GM18502 (cell line): ENCODE data around the gene ZBTB17.
"Not testable (repeated sequence)": the region's sequence is repeated elsewhere in the genome, so short reads cannot be mapped to it uniquely, and the experiment has no call there.

Source experiments
- ATAC-seq: cut with Tn5 transposase; IDR thresholded peaks from one replicate; pipeline ENCODE4 v1.9.1; 2021; ENCODE audit warnings: mild to moderate bottlenecking; ENCODE audit not compliant: unreplicated experiment, poor library complexity

Gene ZBTB17

DNA sequence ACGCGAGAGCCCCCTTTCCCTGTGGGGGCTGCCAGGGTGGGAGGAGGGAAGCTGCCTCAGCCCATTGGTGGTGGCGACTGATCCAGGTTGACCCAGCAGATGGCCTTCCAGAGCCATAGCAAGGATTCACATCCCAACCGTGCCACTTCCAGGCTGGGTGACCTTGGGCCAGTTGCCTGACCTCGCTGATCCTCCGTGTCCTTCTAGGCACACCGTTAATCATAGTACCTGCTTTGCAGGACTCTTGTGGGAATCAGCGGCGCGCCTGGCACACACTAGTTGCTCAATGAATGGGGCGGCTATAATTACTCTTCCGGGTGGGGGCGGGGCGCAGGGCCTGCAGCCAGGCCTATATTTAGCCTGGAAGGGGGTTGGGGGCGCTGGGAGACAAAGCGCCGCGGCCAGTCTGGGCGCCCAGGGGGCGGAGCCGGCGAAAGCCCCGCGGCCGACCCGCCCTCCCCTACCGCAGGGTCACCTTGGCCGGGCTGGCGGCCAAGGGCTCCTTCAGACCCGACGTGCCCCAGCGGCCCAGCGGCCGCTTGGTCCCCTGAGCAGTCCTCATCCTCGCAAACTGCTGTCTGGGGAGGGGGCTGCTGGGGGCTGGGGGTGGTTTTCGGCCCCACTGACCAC lies 36.8 kb upstream of the ZBTB17 start:
- no peak for ATAC-seq

DNA sequence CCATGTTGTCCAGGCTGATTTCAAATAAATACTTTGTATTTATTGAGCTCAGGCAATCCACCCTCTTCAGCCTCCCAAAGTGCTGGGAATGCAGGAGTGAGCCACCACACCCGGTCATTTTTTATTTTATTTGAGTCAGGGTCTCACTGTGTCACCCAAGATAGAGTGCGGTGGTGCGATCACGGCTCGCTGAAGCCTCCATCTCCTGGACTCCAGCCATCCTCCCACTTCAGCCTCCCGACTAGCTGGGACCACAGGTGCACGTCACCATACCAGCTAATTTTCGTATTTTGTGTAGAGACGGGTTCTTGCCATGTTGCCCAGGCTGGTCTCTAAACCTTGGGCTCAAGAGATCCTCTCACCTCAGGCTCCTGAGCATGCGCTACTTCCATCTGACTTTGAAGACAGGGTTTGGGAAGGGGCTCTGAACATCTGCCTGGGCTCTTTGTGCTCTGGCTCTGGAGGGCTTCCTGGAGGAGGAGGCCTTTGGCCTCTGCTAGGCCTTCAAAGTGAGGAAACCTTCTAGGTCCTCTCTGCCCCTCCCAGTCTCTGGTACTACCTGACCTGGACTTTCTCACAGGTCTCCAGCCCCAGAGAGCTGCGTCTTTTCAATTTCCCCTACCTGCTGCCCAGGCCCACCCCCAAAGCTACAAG lies 36.2 kb upstream of the ZBTB17 start:
- ATAC-seq = no peak

DNA sequence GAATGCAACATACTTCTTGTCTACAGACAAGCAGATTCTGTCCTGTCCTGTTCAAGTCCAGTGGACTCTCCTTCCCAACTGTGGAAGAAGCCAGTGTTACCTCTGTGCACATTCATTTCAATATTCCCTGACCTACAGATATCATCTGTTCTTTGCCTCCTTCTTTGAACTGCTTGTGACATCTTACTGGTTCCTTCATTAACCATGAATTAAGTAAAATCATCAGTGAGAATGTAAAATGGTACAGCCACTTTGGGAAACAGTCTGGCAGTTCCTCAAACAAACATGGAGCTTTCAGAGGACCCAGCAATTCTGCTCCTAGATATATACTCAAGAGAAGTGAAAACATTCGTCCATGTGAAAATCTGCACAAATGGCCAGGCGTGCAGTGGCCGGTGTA lies 34.9 kb upstream of the ZBTB17 start:
- no peak for ATAC-seq

DNA sequence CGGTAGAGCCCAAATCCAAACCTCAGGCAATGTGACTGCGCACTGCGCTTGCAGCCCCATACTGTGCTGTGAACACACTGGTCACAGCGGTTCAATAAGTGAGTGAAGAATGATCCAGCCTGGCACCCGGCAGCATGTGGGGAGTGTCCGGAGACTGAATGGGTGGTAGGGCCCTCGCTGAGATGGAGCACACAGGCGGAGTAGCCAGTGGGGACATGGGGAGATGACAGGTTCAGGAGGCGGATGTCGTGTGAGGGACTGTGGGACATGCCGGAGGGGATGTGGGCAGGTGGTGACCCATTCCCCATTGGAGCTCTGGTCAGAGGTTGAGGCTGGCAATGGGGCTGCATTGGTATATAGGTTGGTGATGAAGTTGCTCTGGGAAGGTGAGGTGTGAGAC lies 33.8 kb upstream of the ZBTB17 start:
- no peak for ATAC-seq

DNA sequence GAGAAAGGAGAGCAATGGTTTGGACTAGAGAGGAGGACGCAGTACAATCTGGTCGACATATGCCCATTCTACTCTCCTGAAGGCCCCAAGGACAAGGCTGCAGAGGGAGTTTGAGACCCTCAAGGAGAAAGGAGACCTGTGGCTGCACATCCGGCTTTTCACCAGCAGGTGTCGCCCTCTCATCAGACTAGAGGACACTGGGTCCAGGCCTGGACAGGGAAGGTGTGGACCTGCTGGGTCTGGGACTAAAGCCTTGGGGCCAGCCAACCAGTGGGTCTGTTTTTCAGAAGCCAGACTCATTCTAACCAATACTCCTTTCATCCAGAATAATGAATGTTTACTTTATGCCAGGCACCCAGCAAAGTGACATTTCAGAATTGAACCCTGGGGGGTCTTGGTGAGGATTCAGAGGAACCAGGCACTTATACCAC lies 33.1 kb upstream of the ZBTB17 start:
- ATAC-seq = no peak

DNA sequence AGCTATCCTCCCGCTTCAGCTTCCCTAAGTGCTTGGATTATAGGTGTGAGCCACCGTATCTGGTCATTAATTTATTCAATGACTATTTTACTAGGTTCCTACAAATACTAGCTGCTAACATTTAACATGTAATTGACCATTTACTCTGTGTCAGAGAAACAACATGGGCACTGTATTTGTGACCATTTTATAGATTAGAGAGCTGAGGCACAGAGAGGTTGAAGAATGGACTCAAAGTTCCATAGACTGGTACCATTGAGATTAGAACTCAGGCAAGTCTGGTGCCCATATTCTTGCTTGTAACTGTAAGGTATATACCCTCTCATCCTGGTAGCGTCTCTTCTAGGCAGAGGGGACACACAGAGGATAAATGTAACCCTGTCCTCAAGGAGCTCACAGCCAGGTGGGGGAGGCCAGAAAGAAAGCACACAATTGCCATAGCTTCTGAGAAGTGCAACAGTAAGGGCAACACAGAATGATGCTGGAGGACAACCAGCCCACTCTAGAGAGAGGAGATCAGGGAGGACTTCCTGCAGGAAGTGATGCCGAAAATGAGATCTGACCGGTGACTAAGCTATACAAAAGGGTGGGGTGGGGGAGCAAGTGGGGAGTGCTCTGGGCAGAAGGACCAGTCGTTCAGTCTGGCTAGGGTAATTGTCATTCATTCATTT lies 31.9 kb upstream of the ZBTB17 start:
- ATAC-seq = no peak

DNA sequence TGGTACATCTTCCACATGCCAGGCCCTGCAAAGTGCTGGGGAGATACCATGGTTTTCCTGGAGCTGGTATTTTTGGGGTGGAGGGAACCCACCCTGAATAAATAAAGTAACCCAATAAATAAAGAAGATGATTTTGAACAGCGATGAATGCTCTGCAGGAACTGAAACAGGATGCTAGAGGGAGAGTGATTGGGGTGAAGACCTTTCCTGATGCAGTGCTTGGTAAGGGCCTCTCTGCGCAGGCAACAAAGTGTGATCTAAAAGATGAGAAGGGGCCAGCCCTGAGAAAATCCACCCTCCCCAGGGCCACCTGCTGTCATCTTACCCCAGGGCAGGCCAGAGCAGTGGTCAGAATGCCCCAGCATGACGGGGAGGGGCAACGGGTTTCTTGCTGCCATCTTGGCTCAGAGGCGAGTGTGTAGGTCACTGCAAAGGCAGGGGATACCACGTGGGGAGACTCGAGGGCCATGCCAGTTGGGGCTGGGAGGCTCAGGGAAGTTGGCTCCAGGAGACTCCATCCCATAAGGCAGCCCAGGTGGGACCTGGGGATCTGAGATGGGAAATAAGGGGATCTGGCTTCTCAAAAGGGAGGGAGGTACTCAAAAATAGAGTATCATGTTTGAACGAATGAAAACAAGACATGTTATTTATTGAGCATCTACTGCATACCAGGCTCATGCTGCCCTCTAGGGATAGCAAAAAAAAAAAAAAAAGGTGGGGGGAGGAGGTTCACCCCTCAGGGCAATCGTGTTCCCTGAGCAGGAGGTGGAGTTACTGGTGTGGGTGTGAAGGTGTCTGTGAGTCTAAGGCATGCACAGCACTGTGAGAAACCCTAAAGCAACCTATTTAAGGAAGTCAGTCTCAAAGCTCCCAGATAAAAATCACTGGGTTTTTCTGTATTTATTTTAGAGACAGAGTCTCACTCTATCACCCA lies 30.9 kb upstream of the ZBTB17 start:
- no peak for ATAC-seq

DNA sequence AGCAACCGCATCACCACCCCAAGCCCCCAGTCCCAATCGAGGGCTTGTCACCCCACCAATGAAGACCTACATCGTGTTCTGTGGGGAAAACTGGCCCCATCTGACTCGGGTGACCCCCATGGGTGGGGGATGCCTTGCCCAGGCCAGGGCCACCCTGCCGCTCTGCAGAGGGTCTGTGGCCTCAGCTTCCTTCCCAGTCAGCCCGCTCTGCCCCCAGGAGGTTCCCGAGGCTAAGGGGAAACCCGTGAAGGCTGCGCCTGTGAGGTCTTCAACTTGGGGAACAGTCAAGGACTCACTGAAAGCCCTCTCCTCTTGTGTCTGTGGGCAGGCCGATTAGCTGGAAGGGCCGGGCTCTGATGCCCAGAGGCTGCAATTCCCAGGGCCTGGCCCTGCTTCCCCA lies 30.1 kb upstream of the ZBTB17 start:
- ATAC-seq = no peak

DNA sequence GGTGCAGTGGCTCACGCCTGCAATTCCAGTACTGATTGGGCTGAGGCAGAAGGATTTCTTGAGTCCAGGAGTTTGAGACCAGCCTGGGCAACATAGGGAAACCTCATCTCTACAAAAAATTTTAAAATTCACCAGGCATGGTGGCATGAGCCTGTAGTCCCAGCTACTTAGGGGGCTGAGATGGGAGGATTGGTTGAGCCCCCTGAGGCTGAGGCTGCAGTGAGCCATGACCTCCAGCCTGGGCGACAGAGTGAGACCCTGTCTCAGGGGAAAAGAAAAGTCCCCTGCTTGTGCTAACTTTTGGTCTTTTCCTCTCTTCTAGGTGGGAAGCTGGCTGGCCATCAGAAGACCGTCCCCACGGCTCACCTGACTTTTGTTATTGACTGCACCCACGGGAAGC lies 29.7 kb upstream of the ZBTB17 start:
- no peak for ATAC-seq

DNA sequence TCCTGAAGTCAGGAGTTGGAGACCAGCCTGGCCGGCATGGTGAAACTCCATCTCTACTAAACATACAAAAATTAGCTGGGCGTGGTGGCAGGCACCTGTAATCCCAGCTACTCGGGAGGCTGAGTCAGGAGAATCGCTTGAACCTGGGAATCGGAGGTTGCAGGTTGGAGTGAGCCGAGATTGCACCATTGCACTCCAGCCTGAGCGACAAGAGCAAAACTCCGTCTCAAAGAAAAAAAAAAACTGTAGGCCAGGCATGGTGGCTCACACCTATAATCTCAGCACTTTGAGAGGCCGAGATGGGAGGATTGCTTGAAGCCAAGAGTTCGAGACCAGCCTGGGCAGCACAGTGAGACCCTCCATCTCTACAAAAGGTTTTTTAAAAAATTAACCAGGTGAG lies 25.4 kb upstream of the ZBTB17 start:
- ATAC-seq = not testable (repeated sequence)

DNA sequence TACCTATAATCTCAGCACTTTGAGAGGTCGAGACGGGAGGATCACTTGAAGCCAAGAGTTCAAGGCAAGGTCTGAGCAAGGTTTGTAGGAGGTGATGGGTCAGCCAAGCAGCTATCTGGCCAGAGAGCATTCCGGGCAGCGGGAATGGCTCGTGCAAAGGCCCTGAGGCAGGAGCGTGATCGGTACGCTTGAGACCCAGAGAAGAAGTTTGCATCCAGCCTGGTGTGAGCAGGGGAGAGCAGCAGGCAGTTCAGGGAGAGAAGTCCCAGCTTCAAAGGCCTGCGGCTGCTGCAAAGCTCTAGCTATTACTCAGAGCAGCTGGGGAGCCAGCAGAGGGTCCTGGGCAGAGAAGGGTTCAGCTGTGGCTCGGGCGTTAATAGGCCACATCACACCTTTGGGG lies 23.0 kb upstream of the ZBTB17 start:
- no peak for ATAC-seq

DNA sequence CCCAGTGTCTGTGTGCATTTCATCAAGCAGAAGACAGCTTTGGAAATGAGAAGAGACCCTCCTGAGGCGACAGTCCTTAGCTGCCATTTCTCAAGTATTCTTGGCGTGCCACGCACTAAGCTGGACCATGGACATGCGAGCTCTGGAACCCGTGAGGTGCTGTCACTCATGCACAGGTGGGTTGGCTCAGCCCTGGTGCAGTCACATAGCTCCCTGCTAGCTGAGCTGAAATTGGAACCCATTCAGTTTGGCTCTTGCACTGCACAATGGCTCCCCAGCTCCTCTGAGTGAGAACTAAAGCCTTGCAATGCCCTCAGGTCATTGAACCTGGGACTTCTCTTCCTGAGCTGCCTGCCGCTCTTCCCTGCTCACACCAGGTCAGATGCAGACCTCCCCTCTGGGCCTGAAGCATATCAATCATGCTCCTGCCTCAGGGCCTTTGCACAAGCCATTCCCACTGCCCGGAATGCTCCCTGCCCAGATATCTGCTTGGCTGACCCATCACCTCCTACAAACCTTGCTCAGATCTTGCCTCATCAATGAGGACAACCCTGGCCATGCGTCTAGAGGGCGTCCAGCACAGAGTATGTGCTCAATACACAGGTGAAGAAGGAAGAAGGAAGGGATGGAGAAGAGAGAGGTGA lies 21.9 kb upstream of the ZBTB17 start:
- ATAC-seq = no peak

DNA sequence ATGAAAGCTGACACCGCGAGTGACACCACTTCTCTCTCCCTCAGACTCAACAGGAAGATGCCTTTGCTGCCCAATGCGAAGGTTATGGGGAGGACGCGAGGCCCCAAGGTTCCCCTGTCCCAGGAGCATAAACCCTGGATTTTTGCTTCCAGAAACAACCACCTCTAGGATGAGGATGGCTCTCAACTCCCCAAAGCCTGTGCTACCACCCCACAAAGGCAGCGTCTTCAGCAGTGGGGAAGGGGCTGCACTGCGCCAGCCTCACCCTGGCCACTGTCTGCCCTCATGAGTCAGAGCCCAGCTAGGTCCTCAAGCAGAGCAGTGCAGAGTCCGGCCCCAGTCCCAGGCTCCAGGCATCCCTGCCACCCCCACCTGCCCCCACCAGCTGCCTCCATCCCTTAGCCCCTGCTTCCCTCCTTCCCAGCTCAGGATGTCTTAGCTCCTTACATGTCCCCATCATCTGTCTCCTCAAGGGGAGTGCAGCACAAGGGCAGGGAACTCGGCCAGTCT lies 21.2 kb upstream of the ZBTB17 start:
- no peak for ATAC-seq

DNA sequence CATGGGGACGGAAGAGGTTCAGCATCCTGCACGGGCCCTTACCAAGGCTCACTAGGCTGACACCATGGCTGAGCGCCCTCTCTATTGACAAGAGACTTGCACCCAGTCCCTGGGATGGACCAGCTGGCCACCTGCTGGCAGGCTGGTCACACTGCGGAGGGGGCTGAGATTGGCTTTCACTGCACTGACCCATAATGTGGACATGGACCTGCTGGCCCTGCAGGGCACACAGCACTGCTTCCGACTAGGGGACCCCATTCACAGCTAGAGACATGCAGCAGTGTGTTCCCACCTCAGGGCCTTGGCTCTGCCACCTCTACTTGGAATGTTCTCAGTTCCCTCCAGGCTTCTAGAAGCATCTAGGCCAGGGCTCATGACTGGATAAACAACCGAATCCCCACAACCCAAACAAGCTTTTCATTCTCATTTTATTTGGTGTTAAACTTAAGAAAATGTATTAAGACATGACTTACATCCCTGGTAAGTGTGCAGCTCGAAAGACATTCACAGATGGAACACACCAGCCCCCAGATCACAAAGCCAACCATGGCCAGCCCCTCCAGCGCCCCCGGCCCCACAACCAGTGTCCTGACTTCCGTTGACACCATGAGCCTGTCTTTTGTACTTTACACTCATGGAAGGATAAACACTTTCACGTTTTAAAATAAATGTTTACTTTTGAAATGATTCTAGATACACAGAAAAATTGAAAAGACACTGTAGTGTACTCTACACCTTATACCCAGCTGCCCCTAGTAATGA lies 18.9 kb upstream of the ZBTB17 start:
- ATAC-seq = no peak

DNA sequence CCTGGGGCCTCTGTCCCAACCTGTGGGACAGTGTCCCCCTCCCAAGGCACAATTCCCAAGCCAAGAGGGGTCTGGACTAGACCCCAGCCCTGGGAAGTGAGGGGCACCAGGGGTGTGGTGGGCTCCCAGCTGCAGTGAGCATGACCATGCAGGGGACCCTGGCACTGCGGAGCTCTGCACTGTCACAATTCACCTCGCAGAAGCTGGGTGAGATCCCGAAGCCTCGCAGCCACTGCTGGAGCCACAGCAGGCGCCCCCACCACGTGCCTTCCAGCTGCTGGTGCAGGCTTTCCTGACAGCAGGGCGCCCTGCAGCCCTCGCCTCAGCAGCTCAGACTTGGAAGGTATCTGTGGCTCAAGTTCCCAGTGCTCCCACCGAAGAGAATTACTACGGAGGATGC lies 18.2 kb upstream of the ZBTB17 start:
- ATAC-seq = no peak

DNA sequence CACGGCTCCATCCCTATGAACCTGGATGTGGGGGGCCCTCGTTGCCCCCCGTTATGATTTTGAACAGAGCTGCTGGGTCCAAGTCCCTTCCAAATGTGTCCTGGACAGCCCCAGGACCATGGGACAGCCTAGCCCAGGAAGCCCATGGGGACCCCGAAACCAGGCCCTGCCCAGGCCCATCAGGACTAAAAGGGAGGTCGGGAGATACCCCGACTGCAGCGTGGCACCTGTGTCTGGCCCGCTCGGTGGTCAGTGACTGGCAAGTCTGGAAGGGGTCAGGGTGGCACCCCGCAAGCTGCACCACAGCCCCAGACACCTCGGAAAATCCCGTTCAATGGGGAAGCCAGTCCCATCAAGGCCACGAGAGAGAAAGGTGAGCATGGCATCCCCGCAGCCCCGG lies 17.8 kb upstream of the ZBTB17 start:
- no peak for ATAC-seq

DNA sequence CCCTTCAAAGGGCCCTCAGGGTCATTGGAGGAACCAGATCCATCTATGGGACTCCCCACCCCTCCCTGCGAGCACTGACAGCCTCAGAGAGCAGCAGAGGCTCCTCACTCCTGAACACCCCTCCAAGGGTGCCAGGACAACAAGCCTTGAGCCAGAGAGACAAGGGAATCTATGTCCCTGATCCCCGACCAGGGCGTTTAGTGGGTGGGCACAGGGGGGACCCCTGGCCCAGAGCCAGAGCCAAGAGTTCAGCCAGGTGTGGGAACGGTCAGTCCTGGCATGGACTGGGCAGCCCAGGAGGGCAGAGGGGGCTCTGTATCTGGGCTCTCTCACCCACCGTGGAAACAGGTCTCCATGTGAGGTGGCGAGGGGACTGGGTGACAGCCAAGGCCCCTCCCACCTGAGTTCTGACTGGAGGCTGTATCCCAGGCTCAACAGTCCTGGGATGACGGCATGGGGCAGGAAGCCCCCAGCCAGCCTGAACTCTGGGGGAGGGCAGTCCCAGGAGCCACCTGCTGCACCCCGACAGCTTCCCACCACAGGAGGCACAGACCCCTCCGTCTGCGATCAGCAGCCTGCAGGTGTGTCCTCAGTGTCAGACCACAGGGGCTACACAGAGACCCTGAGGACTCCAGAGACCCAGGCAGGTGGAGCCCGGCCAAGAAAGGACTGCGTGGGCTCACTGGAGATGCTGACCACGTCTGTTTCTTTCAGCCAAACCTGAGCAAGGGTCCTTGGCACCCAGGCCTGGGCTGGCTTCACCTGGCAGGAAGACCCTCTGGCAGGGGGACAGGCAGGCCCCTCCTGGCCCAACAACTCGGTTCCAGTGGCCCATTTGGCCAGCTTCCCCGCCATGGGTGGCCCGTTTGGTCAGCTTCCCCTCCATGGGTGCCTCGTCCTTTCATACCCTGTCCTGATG lies 16.9 kb upstream of the ZBTB17 start:
- no peak for ATAC-seq

DNA sequence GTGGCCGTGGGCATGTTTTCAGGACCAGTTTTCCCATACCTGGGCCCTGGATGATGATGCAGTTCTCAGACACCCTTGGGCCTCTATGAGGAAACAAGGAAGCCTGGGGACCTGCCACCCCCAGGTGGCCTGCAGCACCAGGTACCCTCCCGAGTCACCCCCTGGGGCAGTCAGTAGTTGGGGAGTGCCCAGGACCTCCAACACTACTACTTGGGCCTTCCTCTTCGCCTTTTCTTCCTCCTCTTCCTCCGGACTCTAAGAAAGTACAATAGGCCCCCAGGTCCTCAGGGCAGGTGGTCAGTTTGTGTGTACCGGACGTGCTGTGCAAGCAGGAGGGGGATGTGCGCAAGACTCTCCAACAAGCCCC lies 16.3 kb upstream of the ZBTB17 start:
- ATAC-seq = no peak
